HCT116 (cell line): ENCODE data around the gene DENND6A.

Experiments
- EGR1 ChIP-seq: IDR thresholded peaks from 2 replicates; pipeline ENCODE4 v1.6.1; 2012; ENCODE audit warnings: low read depth
- EZH2 ChIP-seq: fragments of 200-600 bp; sonication (generic); IDR thresholded peaks from 2 replicates; pipeline ENCODE4 v1.6.1; 2017; ENCODE audit warnings: antibody characterized with exemption, mixed run types
- TF ChIP-seq, protein P1 (sequence below), 3 experiments: fragments of 200-600 bp in 1 of 3; sonication (generic) in 1 of 3; IDR thresholded peaks in 2 of 3; conservative IDR thresholded peaks in 1 of 3; 2 replicates each; pipeline ENCODE4 v1.5.1; 2012 to 2017; ENCODE audit warnings: low read depth in 2 of 3, low read length in 2 of 3, antibody characterized with exemption in 1 of 3, borderline replicate concordance in 1 of 3, control low read depth in 1 of 3, mild to moderate bottlenecking in 1 of 3, mixed read lengths in 1 of 3, mixed run types in 1 of 3, moderate library complexity in 1 of 3; ENCODE audit not compliant: insufficient read depth in 1 of 3

DNA sequence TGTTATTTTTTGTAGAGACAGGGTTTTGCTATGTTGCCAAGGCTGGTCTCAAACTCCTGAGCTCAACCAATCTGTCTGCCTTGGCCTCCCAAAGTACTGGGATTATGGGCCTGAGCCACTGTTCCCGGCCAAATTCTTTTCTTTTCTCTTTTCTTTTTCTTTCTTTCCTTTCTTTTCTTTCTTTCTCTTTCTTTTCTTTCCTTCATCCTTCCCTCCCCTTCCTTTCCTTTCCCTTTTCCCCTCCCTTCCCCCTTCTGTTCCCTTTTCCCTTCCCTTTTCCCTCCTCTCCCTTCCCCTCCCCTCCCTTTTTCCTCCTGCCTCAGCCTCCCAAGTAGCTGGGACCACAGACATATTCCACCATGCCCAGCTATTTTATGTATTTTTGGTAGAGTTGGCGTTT, 92.7 kb downstream of the DENND6A start:
- TF ChIP-seq EGR1 (no peak), EZH2 (no peak)
- TF ChIP-seq, protein P1, sequence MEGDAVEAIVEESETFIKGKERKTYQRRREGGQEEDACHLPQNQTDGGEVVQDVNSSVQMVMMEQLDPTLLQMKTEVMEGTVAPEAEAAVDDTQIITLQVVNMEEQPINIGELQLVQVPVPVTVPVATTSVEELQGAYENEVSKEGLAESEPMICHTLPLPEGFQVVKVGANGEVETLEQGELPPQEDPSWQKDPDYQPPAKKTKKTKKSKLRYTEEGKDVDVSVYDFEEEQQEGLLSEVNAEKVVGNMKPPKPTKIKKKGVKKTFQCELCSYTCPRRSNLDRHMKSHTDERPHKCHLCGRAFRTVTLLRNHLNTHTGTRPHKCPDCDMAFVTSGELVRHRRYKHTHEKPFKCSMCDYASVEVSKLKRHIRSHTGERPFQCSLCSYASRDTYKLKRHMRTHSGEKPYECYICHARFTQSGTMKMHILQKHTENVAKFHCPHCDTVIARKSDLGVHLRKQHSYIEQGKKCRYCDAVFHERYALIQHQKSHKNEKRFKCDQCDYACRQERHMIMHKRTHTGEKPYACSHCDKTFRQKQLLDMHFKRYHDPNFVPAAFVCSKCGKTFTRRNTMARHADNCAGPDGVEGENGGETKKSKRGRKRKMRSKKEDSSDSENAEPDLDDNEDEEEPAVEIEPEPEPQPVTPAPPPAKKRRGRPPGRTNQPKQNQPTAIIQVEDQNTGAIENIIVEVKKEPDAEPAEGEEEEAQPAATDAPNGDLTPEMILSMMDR (IDR thresholded peaks at IDR 0.05 in 2 of 3, conservative IDR thresholded peaks at IDR 0.05 in 1 of 3; ENCODE audit: borderline replicate concordance in 1 of 3, insufficient read depth in 1 of 3, low read depth in 2 of 3, low read length in 2 of 3) = no peak
